Measurements from ENCODE around the gene CADM1.
A peak's percentile ranks its signal among the peaks of the same experiment; 100 is the strongest.

The CADM1 gene

DNA sequence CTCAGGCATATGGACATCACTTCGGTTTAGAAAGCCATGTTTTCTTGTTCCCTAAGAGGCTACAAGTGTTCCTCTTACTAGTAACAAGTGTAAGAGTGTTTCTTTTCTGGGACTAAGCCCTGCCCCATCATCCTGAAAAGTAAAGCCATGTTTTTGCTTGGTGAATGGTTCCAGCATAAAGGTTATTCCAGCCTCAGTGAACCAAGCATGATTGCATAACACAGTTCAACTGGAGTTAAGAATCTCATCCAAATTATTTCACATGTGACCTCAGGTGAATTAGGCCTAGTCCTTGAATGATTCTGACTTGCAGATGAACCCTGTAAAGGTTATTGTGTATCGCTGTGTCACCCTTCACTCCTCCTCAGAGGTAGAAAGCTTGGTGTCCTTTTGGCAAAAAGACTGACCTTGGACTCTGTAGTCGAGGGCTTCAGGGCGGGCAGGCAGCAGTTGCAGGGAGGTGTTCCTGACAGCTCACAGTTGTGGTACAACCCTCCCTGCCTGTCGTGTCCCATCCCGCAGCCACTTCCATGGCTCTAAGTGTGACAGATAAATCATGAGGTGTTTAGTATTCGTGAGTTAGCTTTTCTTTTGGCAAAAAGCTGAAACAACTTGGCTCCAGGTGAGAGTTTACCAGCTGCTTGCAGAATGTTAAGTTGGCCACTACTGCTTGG lies 321.8 kb downstream of the CADM1 start:
- no peak for DNase-seq (ENCODE audit: low spot score)

DNA sequence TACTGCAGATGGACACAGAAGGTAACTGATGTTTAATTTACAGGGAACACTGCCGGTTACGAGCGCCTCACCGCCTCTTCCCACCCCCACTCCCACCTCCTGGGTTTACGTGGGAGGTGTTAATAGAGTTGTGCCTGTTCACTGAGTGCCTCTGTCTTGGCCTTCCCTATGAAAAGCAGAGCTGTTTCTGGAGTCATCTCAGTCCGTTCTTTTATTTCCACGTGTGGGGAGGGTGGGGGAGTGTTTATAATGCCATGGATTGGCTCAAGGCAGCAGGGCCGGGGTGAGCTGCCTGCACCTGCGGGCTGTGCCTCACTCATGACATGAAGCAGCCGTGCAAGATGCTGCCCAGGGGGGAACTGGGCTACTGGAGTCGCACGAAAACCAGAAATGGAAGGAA lies 322.7 kb downstream of the CADM1 start:
- no peak for DNase-seq (ENCODE audit: low spot score)

DNA sequence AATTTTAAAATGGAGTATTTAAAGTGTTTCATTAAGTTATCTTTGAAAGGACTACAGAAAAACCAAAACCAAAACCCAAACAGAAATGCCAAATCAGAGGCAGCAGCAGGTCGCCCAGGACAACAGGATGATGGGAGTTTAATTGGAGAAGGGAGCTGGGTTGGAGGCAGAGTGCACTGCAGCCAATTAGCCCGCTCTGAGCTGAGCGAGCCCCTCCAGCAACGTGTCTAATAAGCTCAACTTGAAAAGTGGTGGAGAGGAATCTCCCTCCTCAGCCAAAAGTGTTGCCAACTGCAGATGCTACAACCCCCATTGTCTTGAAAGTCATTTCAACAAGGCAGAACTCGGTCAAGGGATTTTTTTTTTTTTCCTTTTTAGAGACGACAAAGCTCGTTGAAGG lies 323.9 kb downstream of the CADM1 start:
- DNase-seq (ENCODE audit: low spot score): peak; percentile 47

DNA sequence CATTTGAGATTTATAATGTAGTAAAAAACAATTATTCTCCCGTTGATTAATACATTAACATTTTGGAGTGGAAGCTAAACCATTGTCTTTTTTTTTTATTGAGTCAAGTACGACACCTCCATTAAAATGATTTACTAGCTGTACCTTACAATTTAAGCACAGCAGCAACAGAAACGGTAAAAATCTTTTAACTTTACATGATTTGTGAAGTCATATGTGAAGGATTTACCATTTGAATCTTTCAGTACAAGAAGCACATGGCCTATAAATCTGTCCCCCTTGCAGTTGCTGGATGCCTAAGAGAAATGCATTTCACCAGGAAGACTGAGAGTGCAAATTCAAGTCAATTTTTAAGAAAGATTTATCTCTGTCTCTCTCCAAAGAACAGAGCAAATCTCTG lies 324.6 kb downstream of the CADM1 start:
- DNase-seq (ENCODE audit: low spot score): no peak

DNA sequence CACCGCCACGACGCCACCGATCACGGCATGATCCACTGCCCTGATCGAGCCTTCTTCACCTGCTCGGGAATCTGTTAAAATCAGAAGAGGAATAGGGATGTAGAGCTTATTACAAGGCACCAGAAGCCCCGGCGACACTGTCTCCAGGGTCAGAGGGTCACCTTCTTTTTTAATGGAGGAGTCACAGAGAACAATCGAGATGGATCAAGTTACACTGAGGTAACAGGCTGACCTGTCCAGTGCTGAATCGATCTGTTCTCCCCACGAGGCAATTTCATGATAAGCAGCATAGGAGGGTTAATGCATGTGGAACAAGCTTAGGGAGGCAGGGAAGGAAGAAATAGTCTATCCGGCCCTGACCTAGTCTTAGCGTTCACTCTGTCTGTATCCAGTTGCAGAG lies 325.5 kb downstream of the CADM1 start:
- no peak for DNase-seq (ENCODE audit: low spot score)

DNA sequence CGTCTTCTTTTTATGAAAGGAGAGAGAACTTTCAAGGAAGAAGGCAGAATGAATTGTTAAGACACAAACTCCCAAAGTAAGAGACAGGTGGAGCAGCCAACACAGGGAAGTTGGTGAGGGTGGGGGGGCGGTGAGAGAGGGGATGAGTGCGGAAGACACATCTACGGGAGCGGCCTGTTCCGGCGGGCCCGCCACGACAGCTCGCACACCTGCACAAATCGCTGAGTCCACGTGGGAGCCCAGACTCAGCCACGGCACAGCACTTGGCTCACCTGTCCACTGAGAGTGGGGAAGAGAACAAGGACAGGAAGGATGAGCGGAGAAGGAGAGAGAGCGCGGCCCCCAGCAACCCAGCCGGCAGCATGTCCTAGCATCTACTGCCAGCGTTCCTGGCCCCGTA lies 331.1 kb downstream of the CADM1 start:
- no peak for DNase-seq (ENCODE audit: low spot score)

DNA sequence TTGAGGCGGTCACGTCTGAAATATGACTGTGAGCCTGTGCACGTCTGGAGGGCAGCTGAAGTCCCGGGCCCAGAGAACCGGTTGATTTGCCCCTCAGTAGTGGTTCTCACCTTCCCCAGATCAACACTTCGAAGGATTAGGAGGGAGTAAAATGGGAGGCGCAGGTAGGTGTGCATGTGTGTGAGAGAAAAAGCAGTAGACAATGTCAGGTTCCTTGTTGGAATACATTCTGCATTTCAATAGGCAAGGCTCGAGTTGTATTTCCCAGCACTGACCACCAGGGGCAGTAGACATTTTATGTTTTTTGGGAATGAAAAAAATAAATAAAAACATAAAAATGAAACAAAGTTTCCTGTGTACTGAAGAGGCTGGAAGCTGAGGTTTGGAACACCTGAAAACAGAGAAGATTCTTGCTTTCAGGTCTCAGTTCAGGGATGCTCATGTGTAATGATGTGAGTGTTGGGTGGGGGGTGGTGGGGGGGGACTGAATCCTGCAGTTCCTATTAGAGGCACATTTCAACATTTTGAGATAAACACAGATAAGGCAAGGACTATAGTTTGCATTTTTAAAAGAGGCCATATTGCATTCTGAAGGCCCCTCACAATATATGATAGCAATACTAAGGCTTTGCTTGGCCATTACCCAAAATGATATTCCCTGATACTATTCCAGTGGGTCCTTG lies 333.9 kb downstream of the CADM1 start:
- DNase-seq (ENCODE audit: low spot score): no peak

DNA sequence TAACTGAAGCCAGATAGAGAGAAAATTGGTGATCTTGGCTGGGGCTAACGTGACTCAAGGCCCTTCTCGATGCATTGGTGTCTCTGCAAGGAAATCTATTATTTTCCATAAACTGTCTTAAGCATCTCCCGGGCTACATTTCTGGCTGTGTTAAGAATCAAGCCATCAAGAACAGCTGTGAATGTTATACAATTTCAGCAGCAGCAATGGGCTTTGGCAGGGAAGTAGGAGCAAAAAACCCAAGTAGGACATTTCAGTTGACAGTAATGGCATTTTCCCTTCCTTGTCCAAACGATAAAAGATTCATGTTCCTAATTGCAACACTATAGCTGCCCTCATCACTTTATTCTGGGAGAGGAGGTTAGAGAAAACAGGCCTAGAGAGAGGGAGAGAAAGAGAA lies 335.0 kb downstream of the CADM1 start:
- DNase-seq (ENCODE audit: low spot score): no peak

DNA sequence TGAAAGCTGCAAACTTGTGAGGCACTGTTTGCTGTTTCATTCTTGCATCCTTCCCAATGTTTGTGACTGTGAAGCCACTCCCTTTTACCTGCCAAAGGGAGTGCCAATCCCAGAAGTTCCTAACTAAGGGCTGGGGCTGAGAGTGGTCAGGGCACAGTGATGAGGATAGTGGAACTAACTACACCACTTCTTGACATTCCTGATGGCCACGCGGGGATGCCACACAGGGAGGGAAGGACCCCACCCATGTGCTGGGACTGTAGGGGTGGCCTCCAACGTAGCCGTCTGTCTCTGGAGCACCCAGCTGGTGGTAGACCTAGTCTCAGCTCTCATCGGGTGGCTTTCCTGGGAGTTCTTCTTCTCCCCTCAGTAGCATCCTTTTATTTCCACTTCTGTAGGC lies 335.5 kb downstream of the CADM1 start:
- DNase-seq (ENCODE audit: low spot score): no peak

DNA sequence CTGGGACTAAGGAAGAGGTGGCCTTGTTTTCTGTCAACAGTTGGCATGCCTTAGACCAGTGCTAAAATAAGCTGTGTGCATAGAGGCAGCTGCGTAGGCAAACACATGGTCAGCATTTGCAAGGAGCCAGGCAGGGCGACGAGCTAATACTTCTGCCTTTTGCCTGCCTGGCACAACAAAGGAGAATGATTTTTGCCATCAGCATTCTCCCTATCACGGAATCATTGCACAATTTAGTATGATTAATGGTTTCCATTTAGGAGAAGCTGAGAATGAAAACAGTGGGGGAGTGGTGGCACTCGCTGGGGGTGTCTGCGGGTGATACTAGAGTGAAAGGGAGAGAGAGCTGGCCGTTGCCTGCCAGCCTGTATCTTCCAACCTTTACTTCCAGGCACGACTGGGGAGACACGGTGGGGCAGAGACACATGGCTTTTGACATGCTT lies 336.0 kb downstream of the CADM1 start:
- peak; percentile 49 for DNase-seq (ENCODE audit: low spot score)

- no peak for DNase-seq (ENCODE audit: low spot score)
These were observed 336.8 kb downstream of the CADM1 start for GRCh38 chr11:115167456-115167855.

DNA sequence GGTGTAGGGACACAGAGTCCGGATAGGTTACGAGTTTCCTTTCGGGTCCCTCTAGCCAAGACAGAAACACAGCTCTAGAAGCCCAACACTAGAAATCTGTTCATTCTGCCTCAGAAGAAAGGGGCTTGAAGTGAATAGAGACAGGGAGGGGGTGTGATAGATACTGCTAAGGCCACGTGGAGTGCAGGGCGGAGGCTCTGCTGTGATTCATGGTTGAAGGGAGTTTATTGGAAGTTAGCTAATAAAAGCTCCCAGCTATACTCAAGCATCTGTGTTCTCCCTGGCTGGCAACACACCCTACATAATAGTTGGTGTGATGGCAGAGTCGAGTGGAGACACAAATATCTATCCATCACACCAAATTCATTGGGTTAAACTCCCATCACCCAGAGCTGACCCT lies 337.4 kb downstream of the CADM1 start:
- DNase-seq (ENCODE audit: low spot score): no peak

- DNase-seq (ENCODE audit: low spot score): no peak
These were observed 339.4 kb downstream of the CADM1 start for GRCh38 chr11:115164774-115165173.

- DNase-seq (ENCODE audit: low spot score): no peak
These were observed 341.3 kb downstream of the CADM1 start for GRCh38 chr11:115162919-115163318.

DNA sequence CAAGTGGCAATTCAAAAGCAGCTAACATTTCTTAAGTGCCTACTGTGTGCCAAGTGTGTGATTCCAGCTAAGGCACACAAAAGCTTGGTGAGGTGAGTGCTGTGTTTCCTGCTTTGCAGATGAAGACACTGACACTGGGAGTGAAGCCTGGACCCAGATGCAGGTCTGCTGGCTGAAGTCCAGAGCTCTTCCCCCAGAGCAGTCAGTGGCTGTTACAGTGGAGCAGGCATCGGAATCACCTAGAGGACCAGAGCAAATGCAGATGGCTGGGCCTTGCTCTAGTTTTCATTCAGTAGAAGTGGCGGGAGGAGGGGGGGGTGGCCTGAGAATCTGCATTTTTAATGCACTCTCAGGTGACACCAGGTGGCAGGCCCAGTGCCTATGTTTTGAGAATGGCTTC lies 342.3 kb downstream of the CADM1 start:
- DNase-seq (ENCODE audit: low spot score): no peak

- no peak for DNase-seq (ENCODE audit: low spot score)
These were observed 345.0 kb downstream of the CADM1 start for GRCh38 chr11:115159207-115159606.

DNA sequence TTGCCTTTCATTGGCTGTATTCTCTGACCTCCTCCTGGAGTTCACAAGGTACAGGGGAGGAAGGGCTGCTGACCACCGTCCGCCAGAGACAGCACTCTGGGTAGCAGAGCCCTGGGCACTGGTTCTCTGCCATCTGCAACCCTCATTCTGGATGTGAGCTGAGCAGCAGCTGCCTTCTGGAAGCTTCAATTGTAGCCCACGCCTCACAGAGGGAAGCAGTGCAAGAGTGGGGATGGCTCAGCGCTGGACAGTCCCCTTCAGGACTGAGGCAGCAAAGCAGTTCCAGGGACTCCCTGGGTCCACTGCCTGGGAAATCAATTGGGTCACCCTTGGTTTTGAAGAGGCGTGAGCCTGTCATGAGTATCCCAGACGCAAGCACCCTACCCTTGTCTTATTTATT lies 346.2 kb downstream of the CADM1 start:
- no peak for DNase-seq (ENCODE audit: low spot score)

DNA sequence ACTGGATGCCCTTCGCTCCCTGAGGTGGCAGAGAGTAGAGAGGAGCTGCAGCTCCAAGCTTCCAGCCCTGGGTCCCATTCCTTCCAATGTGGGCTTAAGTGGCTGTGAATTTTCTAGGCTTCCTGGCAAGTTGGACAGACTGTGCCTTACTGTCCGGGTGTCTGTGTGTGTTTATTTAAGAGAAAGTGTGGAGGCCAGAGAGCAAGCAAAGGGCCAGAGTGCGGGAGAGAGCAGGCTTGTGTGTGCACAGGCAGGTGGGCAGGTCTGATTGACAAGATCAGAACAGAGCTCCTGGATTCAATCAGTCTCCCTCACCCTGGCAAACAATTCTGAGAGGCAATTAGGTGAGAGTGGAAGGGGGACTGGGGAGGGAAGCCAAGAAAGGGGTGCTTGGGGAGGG lies 347.0 kb downstream of the CADM1 start:
- DNase-seq (ENCODE audit: low spot score): no peak

- no peak for DNase-seq (ENCODE audit: low spot score)
These were observed 348.2 kb downstream of the CADM1 start for GRCh38 chr11:115155978-115156377.

GRCh38 chr11:115155320-115155719 lies 348.9 kb downstream of the CADM1 start:
- DNase-seq (ENCODE audit: low spot score): no peak

GRCh38 chr11:115154355-115154736 lies 349.9 kb downstream of the CADM1 start:
- no peak for DNase-seq (ENCODE audit: low spot score)

DNA sequence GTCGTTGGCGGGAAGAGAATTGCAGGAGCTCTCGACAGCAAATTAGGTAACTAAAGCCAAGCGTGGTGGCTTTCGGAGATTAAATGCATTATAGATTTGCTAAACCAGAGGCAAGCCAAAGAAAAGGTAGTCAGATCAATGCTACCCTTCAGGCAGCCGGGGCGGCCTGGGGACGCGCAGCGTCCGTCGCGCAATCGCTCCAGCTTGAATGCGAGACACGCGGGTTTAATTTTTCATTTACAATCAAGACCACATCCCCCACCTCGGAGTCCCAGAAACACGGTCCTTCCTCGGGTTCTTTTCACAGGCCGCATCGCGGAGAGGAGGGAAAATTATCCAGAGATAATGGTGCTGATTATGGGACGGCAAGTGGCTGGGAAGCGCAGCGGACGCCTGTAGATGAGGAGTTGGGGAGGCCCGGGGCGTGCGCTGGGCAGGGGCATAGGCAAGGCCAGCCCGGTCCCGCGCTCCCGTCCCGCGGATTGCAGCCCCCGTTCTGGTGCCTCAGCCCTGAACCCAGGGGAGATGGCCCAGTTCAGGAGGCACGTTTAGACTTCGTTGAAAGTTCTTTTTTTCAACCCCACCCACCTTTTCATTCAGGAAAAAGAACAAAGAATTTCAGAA lies 350.4 kb downstream of the CADM1 start:
- no peak for DNase-seq (ENCODE audit: low spot score)

GRCh38 chr11:115153135-115153534 lies 351.1 kb downstream of the CADM1 start:
- no peak for DNase-seq (ENCODE audit: low spot score)

- no peak for DNase-seq (ENCODE audit: low spot score)
These were observed 353.2 kb downstream of the CADM1 start for GRCh38 chr11:115151010-115151409.

Measured in Ammon's horn (tissue), 1 donor.